SK-N-SH treated with all-trans-retinoic acid at 6 μM for 48 hours (cell line): ENCODE data around the gene MEOX1.

Source experiments
- ATAC-seq: fragments of 200-7000 bp; cut with Tn5 transposase; 3 replicates; pipeline ENCODE4 v1.9.1; 2020; ENCODE audit warnings: mild to moderate bottlenecking, moderate library complexity
- ARNTL ChIP-seq: fragments of 450-650 bp; formaldehyde crosslinking; IDR thresholded peaks from 2 replicates; pipeline ENCODE4 v1.5.0; 2020; ENCODE audit warnings: low read depth, mild to moderate bottlenecking, moderate library complexity, borderline replicate concordance
- BACH2 ChIP-seq: fragments of 250-450 bp; sonication (Bioruptor Pico); IDR thresholded peaks from 2 replicates; pipeline ENCODE4 v1.9.0; 2021; ENCODE audit warnings: mild to moderate bottlenecking, borderline replicate concordance
- CREB5 ChIP-seq: fragments of 250-450 bp; sonication (Bioruptor Pico); IDR thresholded peaks from 2 replicates; pipeline ENCODE4 v1.5.1; 2020; ENCODE audit warnings: low read depth, mild to moderate bottlenecking, moderate library complexity
- CSDC2 ChIP-seq: fragments of 250-450 bp; sonication (Bioruptor Pico); IDR thresholded peaks from 2 replicates; pipeline ENCODE4 v1.5.0; 2020; ENCODE audit warnings: mild to moderate bottlenecking, moderate library complexity
- CSRNP3 ChIP-seq: fragments of 250-450 bp; sonication (Bioruptor Pico); IDR thresholded peaks from 2 replicates; pipeline ENCODE4 v1.5.1; 2021; ENCODE audit warnings: mild to moderate bottlenecking, moderate library complexity
- ESRRG ChIP-seq: fragments of 250-450 bp; sonication (Bioruptor Pico); IDR thresholded peaks from 2 replicates; pipeline ENCODE4 v1.6.1; 2021; ENCODE audit warnings: mild to moderate bottlenecking
- GLIS3 ChIP-seq: fragments of 250-450 bp; sonication (Bioruptor Pico); IDR thresholded peaks from 2 replicates; pipeline ENCODE4 v1.5.0; 2020; ENCODE audit warnings: mild to moderate bottlenecking, moderate library complexity
- ISL1 ChIP-seq: fragments of 250-450 bp; sonication (Bioruptor Pico); IDR thresholded peaks from 2 replicates; pipeline ENCODE4 v2.1.2; 2022; ENCODE audit warnings: mild to moderate bottlenecking, moderate library complexity
- OSR1 ChIP-seq: fragments of 250-450 bp; sonication (Bioruptor Pico); IDR thresholded peaks from 2 replicates; pipeline ENCODE4 v1.8.0; 2022; ENCODE audit warnings: moderate library complexity, mild to moderate bottlenecking, inconsistent platforms
- PATZ1 ChIP-seq: fragments of 250-450 bp; sonication (Bioruptor Pico); IDR thresholded peaks from 2 replicates; pipeline ENCODE4 v1.8.0; 2020; ENCODE audit warnings: mild to moderate bottlenecking, moderate library complexity, borderline replicate concordance
- POU6F1 ChIP-seq: fragments of 250-450 bp; sonication (Bioruptor Pico); IDR thresholded peaks from 2 replicates; pipeline ENCODE4 v1.8.0; 2021; ENCODE audit warnings: low read depth, mild to moderate bottlenecking, moderate library complexity, borderline replicate concordance
- PPARA ChIP-seq: fragments of 250-450 bp; sonication (Bioruptor Pico); IDR thresholded peaks from 2 replicates; pipeline ENCODE4 v1.5.0; 2020; ENCODE audit warnings: mild to moderate bottlenecking, borderline replicate concordance
- RARB ChIP-seq: fragments of 250-450 bp; sonication (Bioruptor Pico); IDR thresholded peaks from 2 replicates; pipeline ENCODE4 v1.8.0; 2021; ENCODE audit warnings: mild to moderate bottlenecking, moderate library complexity
- SNAI2 ChIP-seq: fragments of 250-450 bp; sonication (Bioruptor Pico); IDR thresholded peaks from 2 replicates; pipeline ENCODE4 v1.5.0; 2020; ENCODE audit warnings: mild to moderate bottlenecking, moderate library complexity
- TCF4 ChIP-seq: fragments of 250-450 bp; sonication (Bioruptor Pico); IDR thresholded peaks from 2 replicates; pipeline ENCODE4 v1.8.0; 2021; ENCODE audit warnings: mild to moderate bottlenecking, moderate library complexity, borderline replicate concordance
- TOX ChIP-seq: fragments of 250-450 bp; sonication (Bioruptor Pico); IDR thresholded peaks from 2 replicates; pipeline ENCODE4 v1.8.0; 2021; ENCODE audit warnings: mild to moderate bottlenecking, moderate library complexity, borderline replicate concordance
- TSHZ2 ChIP-seq: fragments of 250-450 bp; sonication (Bioruptor Pico); IDR thresholded peaks from 2 replicates; pipeline ENCODE4 v1.5.0; 2020; ENCODE audit warnings: mild to moderate bottlenecking, moderate library complexity
- ZC3H10 ChIP-seq: fragments of 250-450 bp; sonication (Bioruptor Pico); IDR thresholded peaks from 2 replicates; pipeline ENCODE4 v1.5.1; 2021; ENCODE audit warnings: mild to moderate bottlenecking, moderate library complexity
- ZFP3 ChIP-seq: fragments of 250-450 bp; sonication (Bioruptor Pico); IDR thresholded peaks from 2 replicates; pipeline ENCODE4 v1.5.0; 2020; ENCODE audit warnings: mild to moderate bottlenecking, moderate library complexity
- ZFP30 ChIP-seq: fragments of 450-650 bp; formaldehyde crosslinking; IDR thresholded peaks from 2 replicates; pipeline ENCODE4 v1.5.0; 2022; ENCODE audit warnings: mild to moderate bottlenecking, moderate library complexity
- ZNF565 ChIP-seq: fragments of 450-650 bp; formaldehyde crosslinking; conservative IDR thresholded peaks from 2 replicates; pipeline ENCODE4 v1.5.0; 2020; ENCODE audit warnings: low read depth, mild to moderate bottlenecking, moderate library complexity
- ZNF8 ChIP-seq: fragments of 450-650 bp; formaldehyde crosslinking; IDR thresholded peaks from 2 replicates; pipeline ENCODE4 v1.5.0; 2020; ENCODE audit warnings: mild to moderate bottlenecking, moderate library complexity

MEOX1 gene

GRCh38 chr17:43680461-43680860, 18.7 kb upstream of the MEOX1 start:
- no peak for ATAC-seq
- TF ChIP-seq ESRRG (no peak), ZNF565 (CRISPR knock-in tag) (no peak), CREB5 (no peak), OSR1 (CRISPR knock-in tag) (no peak), PPARA (no peak), ZFP30 (CRISPR knock-in tag) (no peak), ZNF8 (CRISPR knock-in tag) (no peak), CSDC2 (CRISPR knock-in tag) (no peak), ZC3H10 (CRISPR knock-in tag) (no peak), ARNTL (CRISPR knock-in tag) (no peak), TCF4 (CRISPR knock-in tag) (no peak), CSRNP3 (CRISPR knock-in tag) (no peak), POU6F1 (CRISPR knock-in tag) (no peak), SNAI2 (CRISPR knock-in tag) (no peak), BACH2 (CRISPR knock-in tag) (no peak), TOX (no peak), ISL1 (CRISPR knock-in tag) (no peak)
- TF ChIP-seq, all 23 proteins: peak for 0

- ATAC-seq: no peak
- TF ChIP-seq ZFP30 (CRISPR knock-in tag) (no peak), PATZ1 (CRISPR knock-in tag) (no peak), TOX (no peak), CSRNP3 (CRISPR knock-in tag) (no peak), SNAI2 (CRISPR knock-in tag) (no peak), ARNTL (CRISPR knock-in tag) (no peak), TSHZ2 (no peak), ZFP3 (CRISPR knock-in tag) (no peak), RARB (no peak), CSDC2 (CRISPR knock-in tag) (no peak), PPARA (no peak), CREB5 (no peak), TCF4 (CRISPR knock-in tag) (no peak), GLIS3 (no peak)
These were observed 18.2 kb upstream of the MEOX1 start for GRCh38 chr17:43679911-43680310.
